K562 (cell line): ENCODE measurements around the gene DMD. TPM values are rescaled to one million over a fixed set of nuclear protein-coding genes. Genes with fewer than 3 reads are reported as not detected.

Experiments used
- ATAC-seq: fragments of 200-7000 bp; cut with Tn5 transposase; 3 replicates; pipeline ENCODE4 v1.9.1; 2020; ENCODE audit warnings: moderate library complexity
- BruUV-seq: library from RNA; stranded (reverse); fragments of 400-500 nt; replicated peaks from 2 replicates; lab custom pipeline; 2021; lab: Mats Ljungman, UMichigan
- CTCF ChIA-PET: fragments of 300-600 bp; formaldehyde crosslinking; extraction: SDS; loops from one replicate; lab custom pipeline; 2021; ENCODE audit warnings: low intra/inter-chr PET ratio; lab: Yijun Ruan, JAX
- POLR2A ChIA-PET: fragments of 300-600, 350-650 bp; sonication (Branson Sonifier 250); formaldehyde crosslinking; extraction: SDS; loops from one replicate; lab custom pipeline; 2021; ENCODE audit warnings: antibody characterized with exemption, inconsistent platforms; lab: Yijun Ruan, JAX
- DNase-seq, 4 experiments: peaks; one replicate each; pipeline versions ENCODE4 v3.0.0 to v3.0.0-alpha.2; 2011 to 2018; ENCODE audit warnings: low spot score in 3 of 4, mixed read lengths in 3 of 4; ENCODE audit errors: extremely low read depth in 1 of 4
- FAIRE-seq: peaks from 2 replicates; lab custom pipeline; 2011; peaks lifted over from hg19 to GRCh38; lab: Jason Lieb, UNC
- H2AFZ ChIP-seq: 2 replicates; pipeline ENCODE4 v1.6.0; 2011; ENCODE audit warnings: low read depth, low read length, control low read depth, inconsistent platforms
- H3K27ac ChIP-seq: fragments of 200-600 bp; 3 replicates; pipeline ENCODE4 v1.8.0; 2011; ENCODE audit warnings: low read depth, mild to moderate bottlenecking, control low read depth, inconsistent platforms, low read length, moderate library complexity, mixed read lengths; ENCODE audit errors: extremely low read depth
- H3K27me3 ChIP-seq, 2 experiments: fragments of 300-600 bp in 1 of 2; 2 replicates in 1 of 2; 3 replicates in 1 of 2; pipeline versions ENCODE4 v1.6.0 to v1.8.0; 2011; ENCODE audit warnings: inconsistent platforms in 2 of 2, low read length in 2 of 2, mild to moderate bottlenecking in 1 of 2, mixed read lengths in 1 of 2, moderate library complexity in 1 of 2; ENCODE audit not compliant: control insufficient read depth in 2 of 2, insufficient read depth in 2 of 2
- H3K36me3 ChIP-seq: fragments of 300-600 bp; 3 replicates; pipeline ENCODE4 v1.8.0; 2011; ENCODE audit warnings: mild to moderate bottlenecking, low read length, inconsistent platforms; ENCODE audit not compliant: control insufficient read depth, insufficient read depth
- H3K4me1 ChIP-seq, 2 experiments: fragments of 200-600 bp in 1 of 2; replicated peaks in 1 of 2; 2 replicates in 1 of 2; 3 replicates in 1 of 2; pipeline versions ENCODE4 v1.5.1 to v1.8.0; 2011; ENCODE audit warnings: inconsistent platforms in 2 of 2, low read length in 2 of 2, mild to moderate bottlenecking in 1 of 2, mixed read lengths in 1 of 2, moderate library complexity in 1 of 2; ENCODE audit not compliant: control insufficient read depth in 2 of 2, insufficient read depth in 2 of 2
- H3K4me2 ChIP-seq: 2 replicates; pipeline ENCODE4 v1.6.1; 2011; ENCODE audit warnings: low read length, control low read depth, inconsistent platforms, mixed read lengths; ENCODE audit not compliant: insufficient read depth
- H3K4me3 ChIP-seq: fragments of 200-600 bp; sonication (generic), shearing (Covaris generic); 2 replicates; pipeline ENCODE4 v1.5.1; 2016; ENCODE audit warnings: control low read depth, inconsistent platforms
- H3K79me2 ChIP-seq: fragments of 200-600 bp; 3 replicates; pipeline ENCODE4 v1.8.0; 2011; ENCODE audit warnings: low read length, inconsistent platforms; ENCODE audit not compliant: control insufficient read depth, insufficient read depth
- H3K9ac ChIP-seq, 2 experiments: 2 replicates each; pipeline versions ENCODE4 v1.6.0 to v1.6.1; 2011; ENCODE audit warnings: low read depth in 2 of 2, low read length in 2 of 2, control low read depth in 1 of 2, inconsistent platforms in 1 of 2, mild to moderate bottlenecking in 1 of 2, mixed read lengths in 1 of 2; ENCODE audit not compliant: insufficient read depth in 1 of 2
- H3K9me1 ChIP-seq: one replicate; pipeline ENCODE4 v1.6.0; 2011; ENCODE audit warnings: inconsistent platforms, mild to moderate bottlenecking, low read length, moderate library complexity; ENCODE audit not compliant: control insufficient read depth, insufficient read depth
- H3K9me3 ChIP-seq: replicated peaks from 2 replicates; pipeline ENCODE4 v1.5.1; 2011; ENCODE audit warnings: low read depth, low read length, inconsistent platforms; ENCODE audit not compliant: control insufficient read depth, insufficient read depth
- H4K20me1 ChIP-seq: replicated peaks from 2 replicates; pipeline ENCODE4 v1.6.1; 2011; ENCODE audit warnings: low read length, inconsistent platforms, mixed read lengths; ENCODE audit not compliant: control insufficient read depth, insufficient read depth
- ASH1L ChIP-seq: fragments of 450-650 bp; IDR thresholded peaks from 2 replicates; pipeline ENCODE4 v1.6.1; 2018; ENCODE audit warnings: borderline replicate concordance, mild to moderate bottlenecking, low read depth; ENCODE audit not compliant: partially characterized antibody
- BMI1 ChIP-seq: fragments of 150-350 bp; IDR thresholded peaks from 2 replicates; pipeline ENCODE4 v1.6.1; 2014; ENCODE audit warnings: low read length
- CHD2 ChIP-seq: IDR thresholded peaks from 2 replicates; pipeline ENCODE4 v1.6.1; 2011; ENCODE audit warnings: low read depth, low read length
- GATA2 ChIP-seq: sonication (generic); formaldehyde crosslinking; IDR thresholded peaks from 2 replicates; pipeline ENCODE4 v1.4.0; 2020; ENCODE audit warnings: mild to moderate bottlenecking, missing genetic modification reagents
- LEF1 ChIP-seq: fragments of 450-650 bp; IDR thresholded peaks from 2 replicates; pipeline ENCODE4 v1.6.1; 2016; ENCODE audit warnings: mild to moderate bottlenecking
- YY1 ChIP-seq, 3 experiments: IDR thresholded peaks; 2 replicates each; pipeline ENCODE4 v1.6.1; 2011; ENCODE audit warnings: low read length in 2 of 3, mild to moderate bottlenecking in 2 of 3, moderate library complexity in 2 of 3, borderline replicate concordance in 1 of 3, control low read depth in 1 of 3, low read depth in 1 of 3; ENCODE audit not compliant: insufficient read depth in 3 of 3, insufficient replicate concordance in 2 of 3, control insufficient read depth in 1 of 3, insufficient read length in 1 of 3; ENCODE audit errors: extremely low read depth in 1 of 3
- WGBS: fragments of 100-300 bp; shearing (Covaris generic); methylation state at CpG from one replicate; pipeline ENCODE4 v1.1.6; 2016; ENCODE audit warnings: low coverage, mixed read lengths; ENCODE audit not compliant: insufficient coverage; ENCODE audit errors: missing lambda C conversion rate; 5-methylcytosine and 5-hydroxymethylcytosine counted together
- in situ Hi-C: fragments of 300-500 bp; cut with MboI; formaldehyde crosslinking; loops from 4 replicates; pipeline ENCODE4 v1.15.0; 2018; ENCODE audit warnings: inconsistent platforms, mixed read lengths
- intact Hi-C: fragments of 100-400 bp; cut with micrococcal nuclease; formaldehyde crosslinking; loops from 2 replicates; pipeline ENCODE4 v1.14.2; 2022
- polyA plus RNA-seq, 8 experiments: library from polyadenylated mRNA; depleted of rRNA in 4 of 8; stranded (reverse) in 5 of 8; unstranded in 3 of 8; fragments of >200 nt; fragmentation: Nextera tagmentation in 2 of 8; fragmentation: Illumina TruSeq in 1 of 8; extraction: Ambion mirVana in 2 of 8; extraction: Trizol in 1 of 8; gene quantifications; 2 replicates each; pipeline versions ENCODE4 v1.2.1 to v1.2.3, GENCODE V29; 2011 to 2014; ENCODE audit warnings: inconsistent platforms in 1 of 8, missing spikeins in 1 of 8
- total RNA-seq, 7 experiments: library from RNA; depleted of rRNA in 6 of 7; stranded (reverse); fragments of >200 nt in 6 of 7; fragmentation: Illumina TruSeq in 2 of 7; extraction: Trizol in 2 of 7; gene quantifications; 2 replicates each; pipeline versions ENCODE4 v1.2.1 to v1.2.3, GENCODE V29; 2011 to 2021; ENCODE audit warnings: low replicate concordance in 1 of 7
- TF ChIP-seq, protein P1 (sequence below): fragments of 450-650 bp; IDR thresholded peaks from 2 replicates; pipeline ENCODE4 v1.6.1; 2017; ENCODE audit warnings: mild to moderate bottlenecking, moderate library complexity

The DMD gene
- total and polyA plus RNA-seq, 9 of the 15 experiments (the other 6 are each of a cell fraction or from before 2014, with no cell fraction given), result 3.8 to 20.4 (median 11.4) TPM

DNA sequence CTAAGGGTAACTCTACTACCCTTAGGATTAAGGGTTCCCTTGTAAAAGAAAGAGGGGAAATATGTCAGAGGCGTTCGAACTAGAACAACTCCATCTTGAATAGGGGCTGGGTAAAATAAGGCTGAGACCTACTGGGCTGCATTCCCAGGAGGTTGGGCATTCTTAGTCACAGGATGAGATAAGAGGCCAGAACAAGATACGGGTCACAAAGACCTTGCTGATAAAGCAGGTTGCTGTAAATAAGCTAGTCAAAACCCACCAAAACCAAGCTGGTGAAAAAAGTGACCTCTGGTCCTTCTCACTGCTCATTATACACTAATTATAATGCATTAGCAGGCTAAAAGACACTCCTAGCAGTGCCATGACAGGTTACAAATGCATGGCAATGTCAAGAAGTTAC, 922.0 kb downstream of the DMD start:
- TF ChIP-seq YY1 (IDR thresholded peaks at IDR 0.05; ENCODE audit: borderline replicate concordance in 1 of 3, control insufficient read depth in 1 of 3, extremely low read depth in 1 of 3, insufficient read depth in 3 of 3, insufficient read length in 1 of 3, insufficient replicate concordance in 2 of 3, low read depth in 1 of 3, low read length in 2 of 3), result no peak
- TF ChIP-seq CHD2, result no peak
- TF ChIP-seq, protein P1, sequence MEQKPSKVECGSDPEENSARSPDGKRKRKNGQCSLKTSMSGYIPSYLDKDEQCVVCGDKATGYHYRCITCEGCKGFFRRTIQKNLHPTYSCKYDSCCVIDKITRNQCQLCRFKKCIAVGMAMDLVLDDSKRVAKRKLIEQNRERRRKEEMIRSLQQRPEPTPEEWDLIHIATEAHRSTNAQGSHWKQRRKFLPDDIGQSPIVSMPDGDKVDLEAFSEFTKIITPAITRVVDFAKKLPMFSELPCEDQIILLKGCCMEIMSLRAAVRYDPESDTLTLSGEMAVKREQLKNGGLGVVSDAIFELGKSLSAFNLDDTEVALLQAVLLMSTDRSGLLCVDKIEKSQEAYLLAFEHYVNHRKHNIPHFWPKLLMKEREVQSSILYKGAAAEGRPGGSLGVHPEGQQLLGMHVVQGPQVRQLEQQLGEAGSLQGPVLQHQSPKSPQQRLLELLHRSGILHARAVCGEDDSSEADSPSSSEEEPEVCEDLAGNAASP, result no peak
- TF ChIP-seq ASH1L, result no peak
- TF ChIP-seq GATA2 (CRISPR knock-in tag), result no peak
- no peak for TF ChIP-seq LEF1
- no peak for TF ChIP-seq BMI1
- Histone ChIP-seq H4K20me1 (no peaks in the 10 kb centered on the region), H3K9me1 (no peaks in the 10 kb centered on the region), H3K36me3 (no peaks in the 10 kb centered on the region), H3K79me2 (no peaks in the 10 kb centered on the region), H3K9ac (no peak overlapping the region), H3K27ac (no peak overlapping the region), H3K9me3 (no peaks in the 10 kb centered on the region), H3K4me1 (no peaks in the 10 kb centered on the region), H3K27me3 (no peaks in the 10 kb centered on the region), H3K4me3 (no peak overlapping the region), H2AFZ (no peak overlapping the region), H3K4me2 (no peak overlapping the region)
- intact Hi-C loops (no loop called here), in situ Hi-C loops (no loop called here)
- WGBS, result 0% methylated on average over 3 of the region's 3 CpGs
- no peak for FAIRE-seq
- ATAC-seq, result no peak
- no TSS peak for BruUV-seq
- ChIA-PET POLR2A (no interaction called here), CTCF (no interaction called here)
- no peak for DNase-seq
